MM.1S (cell line): Measurements from ENCODE around the gene BSG.

Experiments
- EZH2phosphoT487 ChIP-seq: fragments of 300-600 bp; sonication (generic); IDR thresholded peaks from 2 replicates; pipeline ENCODE4 v1.6.1; 2018; ENCODE audit warnings: antibody characterized with exemption, low read length
- TF ChIP-seq, protein P1 (sequence below): fragments of 300-600 bp; sonication (generic); IDR thresholded peaks from 2 replicates; pipeline ENCODE4 v1.5.1; 2016; ENCODE audit warnings: antibody characterized with exemption, low read length, mixed read lengths

DNA sequence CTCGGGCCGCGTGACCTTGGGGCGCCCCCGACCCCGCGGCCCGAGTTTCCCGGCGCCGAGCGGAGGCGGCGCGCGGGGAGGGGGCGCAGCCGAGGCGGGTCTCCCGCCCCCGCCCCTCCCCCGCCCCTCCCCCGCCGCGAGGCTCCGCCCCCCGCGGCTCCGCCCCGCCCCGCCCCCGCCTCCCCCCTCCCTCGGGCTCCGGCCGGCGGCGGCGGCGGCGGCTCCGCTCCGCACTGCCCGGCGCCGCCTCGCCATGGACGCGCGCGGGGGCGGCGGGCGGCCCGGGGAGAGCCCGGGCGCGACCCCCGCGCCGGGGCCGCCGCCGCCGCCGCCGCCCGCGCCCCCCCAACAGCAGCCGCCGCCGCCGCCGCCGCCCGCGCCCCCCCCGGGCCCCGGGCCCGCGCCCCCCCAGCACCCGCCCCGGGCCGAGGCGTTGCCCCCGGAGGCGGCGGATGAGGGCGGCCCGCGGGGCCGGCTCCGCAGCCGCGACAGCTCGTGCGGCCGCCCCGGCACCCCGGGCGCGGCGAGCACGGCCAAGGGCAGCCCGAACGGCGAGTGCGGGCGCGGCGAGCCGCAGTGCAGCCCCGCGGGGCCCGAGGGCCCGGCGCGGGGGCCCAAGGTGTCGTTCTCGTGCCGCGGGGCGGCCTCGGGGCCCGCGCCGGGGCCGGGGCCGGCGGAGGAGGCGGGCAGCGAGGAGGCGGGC lies 17.4 kb downstream of the BSG start, which contains the start of gene HCN2:
- TF ChIP-seq, protein P1, sequence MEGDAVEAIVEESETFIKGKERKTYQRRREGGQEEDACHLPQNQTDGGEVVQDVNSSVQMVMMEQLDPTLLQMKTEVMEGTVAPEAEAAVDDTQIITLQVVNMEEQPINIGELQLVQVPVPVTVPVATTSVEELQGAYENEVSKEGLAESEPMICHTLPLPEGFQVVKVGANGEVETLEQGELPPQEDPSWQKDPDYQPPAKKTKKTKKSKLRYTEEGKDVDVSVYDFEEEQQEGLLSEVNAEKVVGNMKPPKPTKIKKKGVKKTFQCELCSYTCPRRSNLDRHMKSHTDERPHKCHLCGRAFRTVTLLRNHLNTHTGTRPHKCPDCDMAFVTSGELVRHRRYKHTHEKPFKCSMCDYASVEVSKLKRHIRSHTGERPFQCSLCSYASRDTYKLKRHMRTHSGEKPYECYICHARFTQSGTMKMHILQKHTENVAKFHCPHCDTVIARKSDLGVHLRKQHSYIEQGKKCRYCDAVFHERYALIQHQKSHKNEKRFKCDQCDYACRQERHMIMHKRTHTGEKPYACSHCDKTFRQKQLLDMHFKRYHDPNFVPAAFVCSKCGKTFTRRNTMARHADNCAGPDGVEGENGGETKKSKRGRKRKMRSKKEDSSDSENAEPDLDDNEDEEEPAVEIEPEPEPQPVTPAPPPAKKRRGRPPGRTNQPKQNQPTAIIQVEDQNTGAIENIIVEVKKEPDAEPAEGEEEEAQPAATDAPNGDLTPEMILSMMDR: no peak
- TF ChIP-seq EZH2phosphoT487: no peak
